ENCODE results near the gene CLUH. TPM values are rescaled to one million over a fixed set of nuclear protein-coding genes. Genes with fewer than 3 reads are reported as not detected.

Gene CLUH
- total RNA-seq, 1 donor from 2014 or later: 24.1 TPM

Small RNA genes lying within 50 kb of the gene (small RNA-seq; reads per million reads assigned to genes)
- gene MIR1253 (ENCODE audit: low replicate concordance) (not detected), gene MIR6776 (ENCODE audit: low replicate concordance) (not detected), gene RN7SL608P (ENCODE audit: low replicate concordance) (not detected), gene hsa-mir-1253 (ENCODE audit: low replicate concordance) (not detected)

Other genes starting within 250 kb of the CLUH start
- 20.7 TPM for gene METTL16, start 199.9 kb downstream of the CLUH start, total RNA-seq
- 363 TPM for gene PAFAH1B1, start 118.1 kb downstream of the CLUH start, total RNA-seq
- gene CCDC92B, start 37.9 kb upstream of the CLUH start, total RNA-seq: 2.2 TPM
- 24.8 TPM for gene RAP1GAP2, start 84.7 kb upstream of the CLUH start, total RNA-seq

All from temporal lobe (tissue), 2 donors.